HepG2 (cell line): ENCODE measurements around the gene MTHFD2. TPM values are rescaled to one million over a fixed set of nuclear protein-coding genes. Genes with fewer than 3 reads are reported as not detected.

ENCODE experiments used
- CREM ChIP-seq, 2 experiments: sonication (generic) in 1 of 2; formaldehyde crosslinking in 1 of 2; IDR thresholded peaks; 2 replicates each; pipeline versions ENCODE4 v1.4.0 to v1.6.1; 2016 to 2020; ENCODE audit warnings: antibody characterized with exemption in 1 of 2, mild to moderate bottlenecking in 1 of 2, missing genetic modification reagents in 1 of 2
- FOXA1 ChIP-seq, 2 experiments: fragments of 450-650 bp in 1 of 2; sonication (generic) in 1 of 2; formaldehyde crosslinking in 1 of 2; IDR thresholded peaks; 2 replicates each; pipeline versions ENCODE4 v1.4.0 to v1.6.1; 2016 to 2020; ENCODE audit warnings: missing genetic modification reagents in 1 of 2
- FOXO1 ChIP-seq: sonication (generic); formaldehyde crosslinking; IDR thresholded peaks from 2 replicates; pipeline ENCODE4 v1.4.0; 2020; ENCODE audit warnings: missing genetic modification reagents
- KLF15 ChIP-seq: sonication (generic); formaldehyde crosslinking; IDR thresholded peaks from 2 replicates; pipeline ENCODE4 v1.8.1; 2023; ENCODE audit warnings: borderline replicate concordance, mild to moderate bottlenecking, inconsistent platforms, missing genetic modification reagents, mixed read lengths
- NFIC ChIP-seq: IDR thresholded peaks from 2 replicates; pipeline ENCODE4 v1.6.1; 2012; ENCODE audit warnings: mild to moderate bottlenecking, low read length, inconsistent platforms
- SP2 ChIP-seq: sonication (generic); formaldehyde crosslinking; IDR thresholded peaks from 2 replicates; pipeline ENCODE4 v1.5.1; 2020; ENCODE audit warnings: mild to moderate bottlenecking, missing genetic modification reagents
- TP53 ChIP-seq: sonication (generic); formaldehyde crosslinking; conservative IDR thresholded peaks from 2 replicates; pipeline ENCODE4 v1.4.0; 2020; ENCODE audit warnings: missing genetic modification reagents
- ZBTB21 ChIP-seq: sonication (generic); formaldehyde crosslinking; IDR thresholded peaks from 2 replicates; pipeline ENCODE4 v1.4.0; 2020; ENCODE audit warnings: missing genetic modification reagents
- ZNF124 ChIP-seq: sonication (generic); formaldehyde crosslinking; IDR thresholded peaks from 2 replicates; pipeline ENCODE4 v1.4.0; 2020; ENCODE audit warnings: missing genetic modification reagents
- ZNF136 ChIP-seq: sonication (generic); formaldehyde crosslinking; IDR thresholded peaks from 2 replicates; pipeline ENCODE4 v1.8.1; 2022; ENCODE audit warnings: low read depth, mild to moderate bottlenecking, moderate library complexity, missing genetic modification reagents
- ZNF207 ChIP-seq: fragments of 450-650 bp; IDR thresholded peaks from 2 replicates; pipeline ENCODE4 v1.6.1; 2016; ENCODE audit warnings: antibody characterized with exemption, borderline replicate concordance
- ZNF230 ChIP-seq: sonication (generic); formaldehyde crosslinking; IDR thresholded peaks from 2 replicates; pipeline ENCODE4 v1.4.0; 2020; ENCODE audit warnings: mild to moderate bottlenecking, missing genetic modification reagents
- ZNF3 ChIP-seq: IDR thresholded peaks from 2 replicates; pipeline ENCODE4 v1.7.0; 2017; ENCODE audit warnings: inconsistent platforms
- ZNF354B ChIP-seq: sonication (generic); formaldehyde crosslinking; IDR thresholded peaks from 2 replicates; pipeline ENCODE4 v1.8.0; 2022; ENCODE audit warnings: mild to moderate bottlenecking, missing genetic modification reagents
- ZNF432 ChIP-seq: sonication (generic); formaldehyde crosslinking; IDR thresholded peaks from 2 replicates; pipeline ENCODE4 v1.5.0; 2020; ENCODE audit warnings: missing genetic modification reagents, mild to moderate bottlenecking, borderline replicate concordance
- ZNF572 ChIP-seq: sonication (generic); formaldehyde crosslinking; IDR thresholded peaks from 2 replicates; pipeline ENCODE4 v1.5.1; 2020; ENCODE audit warnings: mild to moderate bottlenecking, missing genetic modification reagents
- ZNF660 ChIP-seq: sonication (generic); formaldehyde crosslinking; IDR thresholded peaks from 2 replicates; pipeline ENCODE4 v1.5.1; 2020; ENCODE audit warnings: mild to moderate bottlenecking, low read depth, missing genetic modification reagents, borderline replicate concordance
- ZNF891 ChIP-seq: sonication (generic); formaldehyde crosslinking; IDR thresholded peaks from 2 replicates; pipeline ENCODE4 v1.5.0; 2020; ENCODE audit warnings: mild to moderate bottlenecking, missing genetic modification reagents
- ZSCAN29 ChIP-seq: sonication (generic); formaldehyde crosslinking; conservative IDR thresholded peaks from 2 replicates; pipeline ENCODE4 v1.4.0; 2020; ENCODE audit warnings: mild to moderate bottlenecking, missing genetic modification reagents
- polyA plus RNA-seq, 8 experiments: library from polyadenylated mRNA; depleted of rRNA in 3 of 8; stranded (reverse) in 7 of 8; unstranded in 1 of 8; fragments of >200 nt; fragmentation: Illumina TruSeq in 4 of 8; extraction: Trizol in 4 of 8; gene quantifications; 2 replicates each; pipeline versions ENCODE4 v1.2.1 to v1.2.3, GENCODE V29; 2011 to 2016; ENCODE audit warnings: low read depth in 4 of 8, missing spikeins in 1 of 8, mixed read lengths in 1 of 8; ENCODE audit not compliant: insufficient read depth in 1 of 8
- total RNA-seq, 5 experiments: library from RNA; depleted of rRNA; stranded (reverse); fragments of >200 nt; fragmentation: Illumina TruSeq; extraction: Trizol; gene quantifications; 2 replicates each; pipeline ENCODE4 v1.2.3, GENCODE V29; 2016; ENCODE audit warnings: low read depth in 1 of 5
- TF ChIP-seq, protein P1 (sequence below): sonication (generic); formaldehyde crosslinking; IDR thresholded peaks from 2 replicates; pipeline ENCODE4 v1.4.0; 2020; ENCODE audit warnings: mild to moderate bottlenecking, missing genetic modification reagents
- TF ChIP-seq, protein P2 (sequence below): sonication (generic); formaldehyde crosslinking; IDR thresholded peaks from 2 replicates; pipeline ENCODE4 v1.5.0; 2020; ENCODE audit warnings: missing genetic modification reagents
- TF ChIP-seq, protein P3 (sequence below): sonication (generic); formaldehyde crosslinking; IDR thresholded peaks from 2 replicates; pipeline ENCODE4 v1.4.0; 2020; ENCODE audit warnings: missing genetic modification reagents, borderline replicate concordance
- TF ChIP-seq, protein P4 (sequence below): sonication (generic); formaldehyde crosslinking; IDR thresholded peaks from 2 replicates; pipeline ENCODE4 v1.8.0; 2022; ENCODE audit warnings: mild to moderate bottlenecking, missing genetic modification reagents
- TF ChIP-seq, protein P5 (sequence below): IDR thresholded peaks from 2 replicates; pipeline ENCODE4 v1.6.1; 2012; ENCODE audit warnings: inconsistent platforms

MTHFD2 gene
- total and polyA plus RNA-seq, 2 of the 13 experiments (the other 11 are each of a cell fraction or from before 2014, with no cell fraction given), result 188 to 269 TPM

DNA sequence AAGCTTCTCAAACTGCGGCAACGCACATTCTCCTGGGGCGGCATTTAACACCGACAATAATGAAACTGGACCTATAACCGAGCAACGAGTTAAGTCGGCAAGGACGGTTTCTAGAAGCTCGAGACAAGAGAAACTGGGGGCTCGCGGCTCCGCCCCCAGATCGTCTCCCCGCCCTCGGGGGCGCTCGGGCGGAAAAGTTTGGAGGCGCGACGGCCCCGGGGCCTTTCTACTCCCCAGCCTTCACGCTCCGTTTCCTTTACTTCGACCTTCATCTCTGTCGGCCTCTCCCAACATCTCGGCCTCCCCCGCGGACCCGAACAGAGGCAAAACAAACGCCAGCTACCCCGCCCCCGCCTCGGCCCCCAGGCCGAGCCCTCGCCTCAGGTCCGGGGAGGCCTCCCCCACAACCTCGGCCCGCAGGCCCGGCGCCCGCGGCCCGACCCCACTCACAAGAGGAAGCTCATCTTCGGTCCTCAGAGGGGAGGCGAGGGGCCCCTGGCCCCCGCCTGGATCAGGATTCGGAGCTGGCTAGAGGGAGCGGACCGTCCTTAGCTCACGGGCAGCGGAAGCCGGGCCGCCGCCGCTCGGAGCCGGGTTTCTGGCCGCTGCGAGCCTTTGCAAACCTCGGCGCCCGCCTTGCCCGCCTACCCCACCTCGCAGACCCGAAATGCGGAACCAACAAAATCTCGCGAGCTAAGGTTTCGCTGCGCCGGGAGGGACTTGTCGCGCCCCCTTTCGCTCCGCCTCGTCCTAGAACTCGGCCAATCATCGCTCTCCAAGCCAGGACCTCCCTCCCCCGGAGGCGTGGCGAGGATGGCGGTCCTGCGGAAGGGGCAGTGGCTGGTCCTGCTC is 20.0 kb upstream of the MTHFD2 start, which contains the start of gene MOB1A (continued):
- TF ChIP-seq ZNF230 (CRISPR knock-in tag), result peak; percentile 84; the same call in 1 of the 2 replicates
- TF ChIP-seq, protein P1, sequence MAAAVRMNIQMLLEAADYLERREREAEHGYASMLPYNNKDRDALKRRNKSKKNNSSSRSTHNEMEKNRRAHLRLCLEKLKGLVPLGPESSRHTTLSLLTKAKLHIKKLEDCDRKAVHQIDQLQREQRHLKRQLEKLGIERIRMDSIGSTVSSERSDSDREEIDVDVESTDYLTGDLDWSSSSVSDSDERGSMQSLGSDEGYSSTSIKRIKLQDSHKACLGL (CRISPR knock-in tag), result peak; percentile 13; the same call in 1 of the 2 replicates
- TF ChIP-seq, protein P2, sequence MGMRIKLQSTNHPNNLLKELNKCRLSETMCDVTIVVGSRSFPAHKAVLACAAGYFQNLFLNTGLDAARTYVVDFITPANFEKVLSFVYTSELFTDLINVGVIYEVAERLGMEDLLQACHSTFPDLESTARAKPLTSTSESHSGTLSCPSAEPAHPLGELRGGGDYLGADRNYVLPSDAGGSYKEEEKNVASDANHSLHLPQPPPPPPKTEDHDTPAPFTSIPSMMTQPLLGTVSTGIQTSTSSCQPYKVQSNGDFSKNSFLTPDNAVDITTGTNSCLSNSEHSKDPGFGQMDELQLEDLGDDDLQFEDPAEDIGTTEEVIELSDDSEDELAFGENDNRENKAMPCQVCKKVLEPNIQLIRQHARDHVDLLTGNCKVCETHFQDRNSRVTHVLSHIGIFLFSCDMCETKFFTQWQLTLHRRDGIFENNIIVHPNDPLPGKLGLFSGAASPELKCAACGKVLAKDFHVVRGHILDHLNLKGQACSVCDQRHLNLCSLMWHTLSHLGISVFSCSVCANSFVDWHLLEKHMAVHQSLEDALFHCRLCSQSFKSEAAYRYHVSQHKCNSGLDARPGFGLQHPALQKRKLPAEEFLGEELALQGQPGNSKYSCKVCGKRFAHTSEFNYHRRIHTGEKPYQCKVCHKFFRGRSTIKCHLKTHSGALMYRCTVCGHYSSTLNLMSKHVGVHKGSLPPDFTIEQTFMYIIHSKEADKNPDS (CRISPR knock-in tag), result no peak; the same call in 1 of the 2 replicates
- TF ChIP-seq, protein P3, sequence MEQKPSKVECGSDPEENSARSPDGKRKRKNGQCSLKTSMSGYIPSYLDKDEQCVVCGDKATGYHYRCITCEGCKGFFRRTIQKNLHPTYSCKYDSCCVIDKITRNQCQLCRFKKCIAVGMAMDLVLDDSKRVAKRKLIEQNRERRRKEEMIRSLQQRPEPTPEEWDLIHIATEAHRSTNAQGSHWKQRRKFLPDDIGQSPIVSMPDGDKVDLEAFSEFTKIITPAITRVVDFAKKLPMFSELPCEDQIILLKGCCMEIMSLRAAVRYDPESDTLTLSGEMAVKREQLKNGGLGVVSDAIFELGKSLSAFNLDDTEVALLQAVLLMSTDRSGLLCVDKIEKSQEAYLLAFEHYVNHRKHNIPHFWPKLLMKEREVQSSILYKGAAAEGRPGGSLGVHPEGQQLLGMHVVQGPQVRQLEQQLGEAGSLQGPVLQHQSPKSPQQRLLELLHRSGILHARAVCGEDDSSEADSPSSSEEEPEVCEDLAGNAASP (CRISPR knock-in tag), result peak; percentile 76
- peak; percentile 42; the same call in 1 of the 2 replicates for TF ChIP-seq ZSCAN29
- no peak for TF ChIP-seq ZNF124 (CRISPR knock-in tag)
- TF ChIP-seq ZNF3 (CRISPR knock-in tag), result peak; percentile 26; the same call in 1 of the 2 replicates
- TF ChIP-seq KLF15 (CRISPR knock-in tag), result no peak
- no peak for TF ChIP-seq ZNF354B (CRISPR knock-in tag)
- TF ChIP-seq TP53 (CRISPR knock-in tag), result no peak
- no peak for TF ChIP-seq ZNF207
- no peak for TF ChIP-seq FOXA1 (IDR thresholded peaks at IDR 0.05)
- TF ChIP-seq FOXA1 (CRISPR knock-in tag; IDR thresholded peaks at IDR 0.05), result peak; percentile 4; the same call in 1 of the 2 replicates
- TF ChIP-seq ZNF891 (CRISPR knock-in tag), result no peak
- TF ChIP-seq ZNF136 (CRISPR knock-in tag), result no peak; the same call in none of the 2 replicates
- TF ChIP-seq CREM (IDR thresholded peaks at IDR 0.05), result peak; percentile 39; the same call in 1 of the 2 replicates
- TF ChIP-seq CREM (CRISPR knock-in tag; IDR thresholded peaks at IDR 0.05), result no peak
- TF ChIP-seq SP2, result peak; percentile 76
- TF ChIP-seq ZNF660 (CRISPR knock-in tag), result no peak
- TF ChIP-seq FOXO1 (CRISPR knock-in tag), result no peak; the same call in 1 of the 2 replicates
- TF ChIP-seq ZBTB21 (CRISPR knock-in tag), result no peak
- TF ChIP-seq, protein P4, sequence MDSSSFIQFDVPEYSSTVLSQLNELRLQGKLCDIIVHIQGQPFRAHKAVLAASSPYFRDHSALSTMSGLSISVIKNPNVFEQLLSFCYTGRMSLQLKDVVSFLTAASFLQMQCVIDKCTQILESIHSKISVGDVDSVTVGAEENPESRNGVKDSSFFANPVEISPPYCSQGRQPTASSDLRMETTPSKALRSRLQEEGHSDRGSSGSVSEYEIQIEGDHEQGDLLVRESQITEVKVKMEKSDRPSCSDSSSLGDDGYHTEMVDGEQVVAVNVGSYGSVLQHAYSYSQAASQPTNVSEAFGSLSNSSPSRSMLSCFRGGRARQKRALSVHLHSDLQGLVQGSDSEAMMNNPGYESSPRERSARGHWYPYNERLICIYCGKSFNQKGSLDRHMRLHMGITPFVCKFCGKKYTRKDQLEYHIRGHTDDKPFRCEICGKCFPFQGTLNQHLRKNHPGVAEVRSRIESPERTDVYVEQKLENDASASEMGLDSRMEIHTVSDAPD (CRISPR knock-in tag), result no peak; the same call in 1 of the 2 replicates
- no peak for TF ChIP-seq ZNF572 (CRISPR knock-in tag)
- no peak for TF ChIP-seq NFIC
- no peak for TF ChIP-seq ZNF432 (CRISPR knock-in tag)
- TF ChIP-seq, protein P5, sequence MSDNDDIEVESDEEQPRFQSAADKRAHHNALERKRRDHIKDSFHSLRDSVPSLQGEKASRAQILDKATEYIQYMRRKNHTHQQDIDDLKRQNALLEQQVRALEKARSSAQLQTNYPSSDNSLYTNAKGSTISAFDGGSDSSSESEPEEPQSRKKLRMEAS, result peak; percentile 43; the same call in 1 of the 2 replicates
